ENCODE measurements around the gene BSDC1.

BSDC1 gene

GRCh38 chr1:32393136-32393535, 1.1 kb downstream of the BSDC1 start:
- no peak for DNase-seq

- DNase-seq, result no peak
These were observed 1.9 kb downstream of the BSDC1 start for GRCh38 chr1:32392325-32392724.

DNA sequence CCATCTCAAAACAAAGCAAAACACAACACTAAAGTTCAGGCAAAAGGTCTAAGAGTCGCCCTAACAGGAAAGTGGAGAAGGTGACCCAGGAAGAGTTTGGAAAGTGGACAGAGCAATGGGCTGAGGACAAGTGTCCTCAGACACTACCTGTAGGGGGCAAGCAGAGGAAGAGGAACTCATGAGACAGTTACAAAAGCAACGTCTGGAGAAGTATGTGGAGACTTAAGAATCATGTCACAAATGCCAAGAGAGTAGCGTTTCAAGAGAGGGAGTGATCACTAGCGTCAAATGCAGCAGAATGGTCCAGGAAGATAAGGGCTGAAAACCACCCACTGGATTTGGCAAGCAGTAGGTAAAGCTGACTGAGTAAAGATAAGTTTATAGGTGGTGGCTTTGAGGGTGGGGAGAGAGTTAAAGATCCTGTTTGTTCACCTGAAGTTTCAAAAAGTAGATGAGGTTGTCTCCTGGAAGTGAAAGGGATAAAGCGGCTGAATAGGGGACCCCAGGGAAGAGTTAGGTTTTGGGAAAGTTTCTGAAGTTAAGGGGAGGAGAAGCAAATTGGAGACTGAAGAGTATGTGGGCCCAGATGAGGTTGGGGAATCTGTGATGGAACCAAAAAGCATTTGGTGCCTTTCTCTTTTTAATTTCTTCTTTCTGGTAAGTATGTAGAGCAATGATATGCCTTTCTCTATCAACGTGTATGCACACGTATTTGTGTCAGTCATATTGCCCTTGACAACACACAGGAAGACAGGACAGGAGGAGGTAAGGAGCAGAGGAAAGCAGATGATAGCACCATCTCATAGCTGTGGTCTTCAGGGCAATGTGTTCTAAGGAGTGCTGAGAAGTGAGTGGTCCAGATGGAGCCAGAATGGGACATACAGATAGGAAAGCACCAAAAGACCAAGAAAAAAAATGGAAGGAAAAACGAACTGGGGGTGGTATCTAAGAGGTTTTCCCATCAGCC, 3.1 kb downstream of the BSDC1 start:
- no peak for DNase-seq

DNA sequence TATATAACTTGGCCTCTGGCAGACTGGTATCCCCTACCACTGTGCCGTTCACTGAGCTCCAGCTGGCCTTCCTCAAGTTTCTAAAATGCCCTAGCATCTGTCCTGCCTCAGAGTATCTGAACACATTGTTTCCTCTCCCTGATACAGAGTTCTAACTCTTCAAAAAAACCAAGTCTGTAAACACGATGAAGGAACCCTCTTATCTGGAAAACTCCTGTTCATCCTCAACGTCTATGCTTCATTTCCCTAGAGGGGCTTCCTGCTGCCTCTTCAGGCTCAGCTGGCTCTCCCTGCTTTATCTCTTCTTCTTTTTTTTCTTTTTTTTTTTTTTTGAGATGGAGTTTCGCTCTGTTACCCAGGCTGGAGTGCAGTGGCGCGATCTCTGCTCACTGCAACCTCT, 5.6 kb downstream of the BSDC1 start:
- DNase-seq, result no peak

DNA sequence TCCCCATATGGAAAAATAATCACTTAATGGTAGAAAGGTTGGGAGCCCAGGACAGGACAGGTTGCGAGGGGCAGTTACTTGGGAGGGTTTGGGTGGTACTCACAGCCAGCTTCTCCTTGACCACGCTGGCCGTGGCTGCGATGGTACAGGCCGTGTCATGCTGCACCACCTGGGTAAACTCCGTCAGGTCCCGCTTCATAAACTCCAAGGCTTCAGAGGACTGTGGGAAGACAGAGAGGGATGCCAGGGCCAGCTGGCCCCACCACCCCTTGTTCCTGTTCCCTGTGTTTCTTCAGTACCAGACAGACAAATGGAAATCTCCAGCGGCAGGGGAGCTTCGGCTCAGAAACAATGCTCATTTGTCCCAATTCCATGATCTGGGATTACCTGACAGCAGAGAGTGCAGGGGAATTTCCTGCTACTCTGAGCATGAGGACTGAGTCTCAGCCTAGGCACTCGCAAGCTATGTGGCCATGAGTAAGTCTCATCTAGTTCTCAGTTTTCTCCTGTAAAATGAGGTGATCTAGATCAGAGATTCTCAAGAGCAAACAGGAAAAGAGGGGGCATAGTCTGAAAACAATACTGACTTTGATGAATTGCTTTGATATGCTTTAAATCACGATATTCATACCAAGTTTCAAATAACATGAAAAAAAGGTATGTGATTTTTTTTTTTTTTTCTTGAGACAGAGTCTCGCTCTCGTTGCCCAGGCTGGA, 7.4 kb downstream of the BSDC1 start:
- DNase-seq, result no peak

GRCh38 chr1:32380057-32380456, 14.2 kb downstream of the BSDC1 start:
- no peak for DNase-seq

GRCh38 chr1:32377541-32378220, 16.6 kb downstream of the BSDC1 start:
- no peak for DNase-seq

DNA sequence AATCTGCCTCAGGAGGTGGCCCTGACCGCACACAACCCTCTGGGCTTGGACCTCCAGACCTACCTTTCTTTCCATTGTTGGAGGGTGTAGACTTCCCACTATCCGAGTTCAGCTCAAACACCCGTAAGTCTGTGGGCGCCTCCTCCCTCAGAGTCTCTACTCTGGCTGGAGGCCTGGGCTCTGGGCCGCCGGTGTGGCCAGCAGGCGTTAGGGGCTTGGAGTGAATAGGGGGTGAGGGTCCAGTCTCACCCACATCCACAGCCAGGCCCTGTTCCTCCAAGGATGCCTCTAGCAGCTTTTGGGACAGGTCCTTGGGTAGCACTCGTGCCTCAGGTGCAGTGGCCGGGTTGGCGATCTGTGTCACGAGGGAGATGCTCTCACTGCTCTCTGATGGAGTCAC, 18.0 kb downstream of the BSDC1 start:
- no peak for DNase-seq

GRCh38 chr1:32373996-32374592, 20.1 kb downstream of the BSDC1 start:
- DNase-seq, result no peak

GRCh38 chr1:32372149-32372756, 22.0 kb downstream of the BSDC1 start:
- DNase-seq, result no peak

DNA sequence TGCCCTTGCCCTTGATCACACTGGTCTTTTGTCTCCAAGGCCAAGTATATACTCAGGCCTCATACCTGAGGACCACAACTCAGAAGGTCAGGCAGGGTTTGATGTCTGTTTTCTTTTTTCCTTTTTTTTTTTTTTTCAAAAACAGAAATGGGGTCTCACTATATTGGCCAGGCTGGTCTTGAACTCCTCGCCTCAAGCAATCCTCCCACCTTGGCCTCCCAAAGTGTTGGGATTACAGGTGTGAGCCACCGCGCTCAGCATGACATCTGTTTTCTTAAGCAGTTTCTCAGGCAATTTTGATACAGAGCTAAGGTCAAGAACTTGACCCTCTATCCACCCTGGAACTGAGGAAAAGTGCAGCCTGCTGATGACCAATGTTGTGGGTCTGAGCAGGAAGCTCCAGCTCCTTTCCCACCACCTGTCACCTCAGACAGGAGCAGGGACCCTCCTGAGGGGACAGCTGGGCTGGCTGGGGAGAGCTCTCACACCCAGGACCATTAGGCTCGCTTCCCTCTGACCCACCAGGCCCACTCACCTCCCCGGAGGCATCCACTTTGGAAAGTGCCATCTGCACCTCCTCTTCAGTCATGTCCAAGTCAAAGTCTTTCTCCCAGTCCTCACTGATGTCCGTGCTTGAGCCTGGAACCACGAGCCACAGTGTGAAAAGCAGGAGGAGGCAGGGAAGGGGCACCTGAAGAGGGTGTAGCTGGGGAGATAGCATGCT, 26.2 kb downstream of the BSDC1 start:
- no peak for DNase-seq

DNA sequence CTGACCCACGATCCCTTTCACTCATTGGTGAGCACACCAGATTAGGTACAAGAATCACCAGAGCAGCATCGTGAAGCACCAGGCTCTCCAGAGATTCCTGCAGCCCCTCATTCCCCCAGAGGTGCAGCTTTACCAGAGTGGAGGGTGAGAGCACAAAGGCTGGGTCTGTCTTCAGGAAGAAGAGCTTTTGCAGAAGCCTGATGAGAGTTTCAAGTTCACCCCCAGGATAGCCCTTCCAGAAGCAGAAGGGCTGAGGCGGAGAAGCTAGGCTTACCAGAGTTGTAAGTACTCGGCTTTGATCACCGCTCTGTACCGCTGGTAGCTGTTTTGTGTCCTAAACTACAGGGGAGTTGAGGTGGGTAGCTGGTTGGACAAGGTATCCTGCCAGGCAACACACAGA, 28.8 kb downstream of the BSDC1 start:
- no peak for DNase-seq

DNA sequence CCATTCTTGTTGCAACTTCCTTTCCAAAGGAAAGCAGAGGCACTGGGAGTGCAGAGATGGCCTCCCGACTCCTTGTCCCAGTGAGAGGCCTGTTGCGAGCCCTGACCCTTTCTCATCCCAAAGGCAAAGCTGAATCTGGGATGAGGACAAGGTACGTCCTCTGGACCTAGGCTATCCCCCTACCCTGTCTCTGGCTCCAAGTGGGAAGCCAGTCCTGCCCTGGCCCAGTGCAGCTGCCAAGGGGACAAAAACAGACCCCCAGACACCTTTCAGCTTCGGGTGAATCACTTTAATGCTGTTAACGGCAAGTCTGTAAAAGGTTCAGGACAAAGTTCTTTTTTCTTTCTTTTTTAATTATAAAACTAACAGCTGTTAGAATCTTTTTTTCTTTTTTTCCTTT, 29.4 kb downstream of the BSDC1 start:
- DNase-seq, result no peak

DNA sequence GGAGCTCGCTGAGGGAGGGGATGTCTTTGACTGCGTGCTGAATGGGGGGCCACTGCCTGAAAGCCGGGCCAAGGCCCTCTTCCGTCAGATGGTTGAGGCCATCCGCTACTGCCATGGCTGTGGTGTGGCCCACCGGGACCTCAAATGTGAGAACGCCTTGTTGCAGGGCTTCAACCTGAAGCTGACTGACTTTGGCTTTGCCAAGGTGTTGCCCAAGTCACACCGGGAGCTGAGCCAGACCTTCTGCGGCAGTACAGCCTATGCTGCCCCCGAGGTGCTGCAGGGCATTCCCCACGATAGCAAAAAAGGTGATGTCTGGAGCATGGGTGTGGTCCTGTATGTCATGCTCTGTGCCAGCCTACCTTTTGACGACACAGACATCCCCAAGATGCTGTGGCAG, 30.5 kb downstream of the BSDC1 start:
- DNase-seq, result no peak

DNA sequence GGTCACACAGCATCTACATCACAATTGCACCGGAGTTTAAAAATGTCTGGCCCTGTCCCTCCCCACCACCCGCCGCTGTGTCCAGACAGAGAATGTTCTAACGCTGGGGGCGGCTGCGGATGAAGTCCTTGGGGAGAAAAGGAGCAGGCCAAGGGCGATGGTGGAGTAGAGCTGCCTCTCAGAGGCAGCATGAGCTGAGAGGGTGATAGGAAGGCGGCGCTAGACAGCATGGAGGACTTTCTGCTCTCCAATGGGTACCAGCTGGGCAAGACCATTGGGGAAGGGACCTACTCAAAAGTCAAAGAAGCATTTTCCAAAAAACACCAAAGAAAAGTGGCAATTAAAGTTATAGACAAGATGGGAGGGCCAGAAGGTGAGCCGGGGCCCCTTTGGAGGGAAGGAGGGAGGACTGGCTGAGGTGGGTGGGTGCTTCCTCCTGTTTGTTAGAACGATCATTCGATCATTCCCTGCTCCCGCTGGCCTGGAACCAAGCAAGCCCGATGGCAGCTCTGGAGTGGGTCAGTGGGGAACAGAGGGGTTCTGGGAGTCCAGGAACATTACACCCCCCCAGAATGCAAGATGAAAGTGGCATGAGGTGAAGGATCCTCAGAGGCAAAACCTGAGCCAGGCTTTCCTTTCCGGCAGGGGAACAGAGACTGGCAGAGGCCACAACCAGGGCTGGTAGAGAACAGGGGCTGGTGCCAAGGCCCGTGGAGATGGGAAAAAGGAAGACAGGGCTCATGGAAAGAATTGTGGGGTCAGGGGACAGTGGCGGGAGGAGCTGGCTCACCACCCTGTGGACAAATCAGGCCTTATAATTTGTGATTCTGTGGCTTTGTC, 31.5 kb downstream of the BSDC1 start, which contains the start of the genes FAM229A and TSSK3:
Gene FAM229A (minus strand): TSS at position 12 of the 840 bp plus-strand sequence. CDS start 394 bp downstream, outside the sequence.
Gene TSSK3 (plus strand): TSS at position 66 of the 840 bp plus-strand sequence. CDS start 163 bp downstream, at position 229.
- DNase-seq, result no peak

DNA sequence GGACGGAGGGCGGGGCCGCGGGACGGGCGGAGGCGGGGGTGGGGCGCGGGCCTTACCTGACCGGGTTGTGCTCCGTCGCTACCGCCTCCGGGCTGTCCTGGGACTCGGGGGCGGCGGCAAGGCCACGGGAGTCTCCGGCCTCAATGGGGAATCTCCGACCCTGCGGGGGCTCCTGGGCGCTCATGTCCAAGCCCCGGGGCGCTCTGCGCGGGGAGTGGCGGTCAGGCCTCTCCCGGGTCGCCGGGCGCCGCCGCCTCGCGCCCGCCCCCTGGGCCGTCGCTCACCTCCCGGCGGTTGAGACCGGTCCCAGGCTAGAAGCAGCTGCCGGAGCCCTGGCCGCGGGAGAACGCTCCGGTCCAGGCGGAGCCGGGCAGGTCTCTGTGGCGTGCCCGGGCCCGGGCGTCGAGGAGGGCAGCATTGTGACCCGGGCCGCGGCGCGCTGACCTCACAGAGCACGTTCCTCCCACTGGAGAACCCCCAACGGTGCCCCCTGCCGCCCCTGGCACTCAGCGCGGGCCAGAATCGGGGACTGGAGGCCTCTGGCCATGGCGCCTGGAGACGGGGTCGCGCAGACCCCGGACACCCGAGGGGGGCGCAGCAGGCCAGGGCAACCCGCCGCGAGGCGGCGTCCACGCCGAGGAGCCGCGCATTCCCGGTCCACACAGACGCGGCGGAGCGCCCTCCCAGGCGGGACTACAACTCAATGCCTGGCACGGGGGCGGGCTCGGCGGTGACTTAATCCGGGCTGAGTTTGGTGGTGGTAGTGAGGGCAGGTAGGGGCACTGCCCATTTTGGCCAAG, 32.4 kb downstream of the BSDC1 start:
- no peak for DNase-seq

DNA sequence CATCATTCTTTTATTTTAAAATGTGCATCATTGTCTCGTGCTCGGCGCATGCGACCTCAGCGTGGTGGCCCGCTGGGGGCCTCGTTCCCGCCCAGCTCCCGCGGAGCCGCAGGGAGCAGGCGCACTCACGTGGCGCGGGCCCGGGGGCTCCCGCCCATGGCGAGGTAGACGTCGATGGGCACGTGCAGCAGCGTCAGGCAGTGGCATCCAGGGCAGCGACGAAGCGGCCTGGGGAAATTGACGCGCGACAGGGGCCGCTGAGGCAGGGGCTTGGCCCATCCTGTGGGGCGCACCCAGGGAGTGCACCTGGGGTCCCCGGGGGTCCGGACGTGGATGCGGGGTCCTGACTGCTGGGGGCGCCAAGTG, 33.0 kb downstream of the BSDC1 start:
- DNase-seq, result no peak

DNA sequence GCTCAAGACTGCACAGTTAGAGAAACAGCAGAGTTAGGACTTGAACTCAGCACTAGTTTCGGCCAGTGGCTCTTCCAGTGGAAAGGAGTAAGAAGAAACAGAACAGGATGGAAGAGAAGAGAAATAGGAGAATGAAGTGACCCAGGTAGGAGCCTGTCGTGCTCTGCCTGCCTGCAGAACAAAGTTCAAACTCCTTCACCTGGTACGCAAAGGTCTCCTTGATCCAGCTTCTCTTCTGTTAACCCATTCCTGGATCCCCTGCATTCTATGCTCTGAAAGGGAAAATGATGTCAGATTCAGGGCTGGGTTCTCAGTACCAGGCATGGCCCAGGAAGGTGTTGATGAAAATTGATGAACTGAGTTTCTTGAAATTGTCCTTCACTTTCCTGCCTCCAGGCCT, 35.8 kb downstream of the BSDC1 start:
- no peak for DNase-seq

DNA sequence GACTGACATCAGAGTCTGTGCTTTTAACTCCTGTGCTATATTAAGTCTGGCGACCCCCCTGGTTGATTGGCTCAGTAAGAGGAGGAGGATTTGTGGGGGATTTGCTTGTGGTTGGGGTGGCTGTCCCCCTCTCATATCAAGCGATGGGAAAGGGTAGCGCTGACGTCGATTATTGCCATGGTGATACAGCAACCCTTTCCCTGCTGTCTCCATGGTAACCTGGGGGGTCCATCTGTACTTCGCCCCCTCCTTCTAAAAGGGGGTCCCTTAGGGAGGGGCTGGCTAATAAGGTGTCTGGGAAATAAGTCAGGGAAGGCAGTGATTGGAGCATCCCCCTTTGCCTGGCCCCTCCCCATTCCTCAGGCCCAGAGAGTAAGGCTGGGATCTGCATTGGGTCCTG, 36.6 kb downstream of the BSDC1 start:
- no peak for DNase-seq

DNA sequence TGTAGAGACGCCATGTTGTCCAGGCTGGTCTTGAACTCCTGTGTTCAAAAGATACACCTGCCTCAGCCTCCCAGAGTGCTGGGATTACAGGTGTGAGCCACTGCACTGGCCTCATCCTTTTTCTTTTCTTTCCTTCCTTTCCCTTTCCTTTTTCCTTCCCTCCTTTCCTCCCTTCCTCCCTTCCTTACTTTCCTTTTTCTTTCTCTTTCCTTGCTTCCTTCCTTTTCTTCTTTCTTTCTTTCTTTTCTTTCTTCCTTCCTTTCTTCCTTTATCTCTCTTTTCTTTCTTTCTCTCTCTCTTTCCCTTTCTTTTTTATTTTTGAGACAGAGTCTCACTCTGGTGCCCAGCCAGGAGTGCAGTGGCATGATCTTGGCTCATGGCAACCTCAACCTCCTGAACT, 37.8 kb downstream of the BSDC1 start:
- DNase-seq, result no peak

All from NCI-H446 treated with DMSO at 0.1 percent for 48 hours (cell line).